Liver (tissue), 3 donors: ENCODE results near the gene ARHGEF10L.
A peak's percentile ranks its signal among the peaks of the same experiment; 100 is the strongest.

Source experiments
- HNF4G ChIP-seq: IDR thresholded peaks from 2 replicates; pipeline ENCODE4 v1.6.1; 2016; ENCODE audit warnings: antibody characterized with exemption
- MAX ChIP-seq: IDR thresholded peaks from 2 replicates; pipeline ENCODE4 v1.6.1; 2016; ENCODE audit warnings: antibody characterized with exemption
- RAD21 ChIP-seq, 2 donors: IDR thresholded peaks; 2 replicates each; pipeline ENCODE4 v1.6.1; 2016; ENCODE audit warnings: antibody characterized with exemption in 2 of 2, mild to moderate bottlenecking in 2 of 2
- SP1 ChIP-seq: IDR thresholded peaks from 2 replicates; pipeline ENCODE4 v1.6.1; 2018; ENCODE audit warnings: antibody characterized with exemption, mild to moderate bottlenecking
- TAF1 ChIP-seq: conservative IDR thresholded peaks from 2 replicates; pipeline ENCODE4 v1.6.1; 2016; ENCODE audit warnings: antibody characterized with exemption, mild to moderate bottlenecking
- TF ChIP-seq, protein P1 (sequence below): fragments of 150-350 bp; IDR thresholded peaks from 2 replicates; pipeline ENCODE4 v1.5.1; 2017; ENCODE audit warnings: improper control_type of control experiment, low read depth, low read length; ENCODE audit not compliant: missing input control
- TF ChIP-seq, protein P2 (sequence below): IDR thresholded peaks from 2 replicates; pipeline ENCODE4 v1.6.1; 2016; ENCODE audit warnings: antibody characterized with exemption, mild to moderate bottlenecking
- donor health status: healthy.
- donor health status: healthy.

DNA sequence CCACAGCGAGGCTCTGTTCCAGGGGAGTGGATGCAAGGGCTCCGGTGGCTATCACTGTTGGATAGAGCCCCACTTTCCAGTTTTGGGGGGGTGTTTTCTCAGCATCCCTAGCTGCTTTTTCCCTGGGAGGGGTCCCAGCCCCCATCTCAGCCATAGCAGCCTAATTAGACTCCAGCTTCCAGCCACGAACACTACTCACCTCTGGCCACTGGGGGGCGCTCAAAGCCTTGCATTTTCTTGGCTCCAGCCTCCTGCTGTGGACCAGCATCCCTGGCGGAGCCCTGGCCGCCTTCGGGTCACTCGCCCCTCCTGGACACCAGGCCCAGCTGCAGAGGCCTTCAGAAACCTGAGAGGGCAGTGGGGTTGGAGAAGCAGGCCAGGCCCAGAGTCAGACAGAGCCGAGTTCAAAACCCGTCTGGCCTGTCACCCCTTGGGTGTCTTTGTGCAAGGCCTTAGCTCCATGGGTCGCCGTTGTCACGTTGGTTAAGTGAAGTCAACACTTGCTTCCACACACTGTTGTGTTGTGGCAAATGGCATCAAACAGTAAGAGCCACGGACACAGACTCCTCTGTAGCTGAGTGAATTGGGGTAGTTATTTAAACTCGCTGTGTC is 122.2 kb downstream of the ARHGEF10L start:
- no peak for TF ChIP-seq MAX
- TF ChIP-seq, protein P1, sequence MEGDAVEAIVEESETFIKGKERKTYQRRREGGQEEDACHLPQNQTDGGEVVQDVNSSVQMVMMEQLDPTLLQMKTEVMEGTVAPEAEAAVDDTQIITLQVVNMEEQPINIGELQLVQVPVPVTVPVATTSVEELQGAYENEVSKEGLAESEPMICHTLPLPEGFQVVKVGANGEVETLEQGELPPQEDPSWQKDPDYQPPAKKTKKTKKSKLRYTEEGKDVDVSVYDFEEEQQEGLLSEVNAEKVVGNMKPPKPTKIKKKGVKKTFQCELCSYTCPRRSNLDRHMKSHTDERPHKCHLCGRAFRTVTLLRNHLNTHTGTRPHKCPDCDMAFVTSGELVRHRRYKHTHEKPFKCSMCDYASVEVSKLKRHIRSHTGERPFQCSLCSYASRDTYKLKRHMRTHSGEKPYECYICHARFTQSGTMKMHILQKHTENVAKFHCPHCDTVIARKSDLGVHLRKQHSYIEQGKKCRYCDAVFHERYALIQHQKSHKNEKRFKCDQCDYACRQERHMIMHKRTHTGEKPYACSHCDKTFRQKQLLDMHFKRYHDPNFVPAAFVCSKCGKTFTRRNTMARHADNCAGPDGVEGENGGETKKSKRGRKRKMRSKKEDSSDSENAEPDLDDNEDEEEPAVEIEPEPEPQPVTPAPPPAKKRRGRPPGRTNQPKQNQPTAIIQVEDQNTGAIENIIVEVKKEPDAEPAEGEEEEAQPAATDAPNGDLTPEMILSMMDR: peak; percentile 70
- no peak for TF ChIP-seq TAF1
- TF ChIP-seq, protein P2, sequence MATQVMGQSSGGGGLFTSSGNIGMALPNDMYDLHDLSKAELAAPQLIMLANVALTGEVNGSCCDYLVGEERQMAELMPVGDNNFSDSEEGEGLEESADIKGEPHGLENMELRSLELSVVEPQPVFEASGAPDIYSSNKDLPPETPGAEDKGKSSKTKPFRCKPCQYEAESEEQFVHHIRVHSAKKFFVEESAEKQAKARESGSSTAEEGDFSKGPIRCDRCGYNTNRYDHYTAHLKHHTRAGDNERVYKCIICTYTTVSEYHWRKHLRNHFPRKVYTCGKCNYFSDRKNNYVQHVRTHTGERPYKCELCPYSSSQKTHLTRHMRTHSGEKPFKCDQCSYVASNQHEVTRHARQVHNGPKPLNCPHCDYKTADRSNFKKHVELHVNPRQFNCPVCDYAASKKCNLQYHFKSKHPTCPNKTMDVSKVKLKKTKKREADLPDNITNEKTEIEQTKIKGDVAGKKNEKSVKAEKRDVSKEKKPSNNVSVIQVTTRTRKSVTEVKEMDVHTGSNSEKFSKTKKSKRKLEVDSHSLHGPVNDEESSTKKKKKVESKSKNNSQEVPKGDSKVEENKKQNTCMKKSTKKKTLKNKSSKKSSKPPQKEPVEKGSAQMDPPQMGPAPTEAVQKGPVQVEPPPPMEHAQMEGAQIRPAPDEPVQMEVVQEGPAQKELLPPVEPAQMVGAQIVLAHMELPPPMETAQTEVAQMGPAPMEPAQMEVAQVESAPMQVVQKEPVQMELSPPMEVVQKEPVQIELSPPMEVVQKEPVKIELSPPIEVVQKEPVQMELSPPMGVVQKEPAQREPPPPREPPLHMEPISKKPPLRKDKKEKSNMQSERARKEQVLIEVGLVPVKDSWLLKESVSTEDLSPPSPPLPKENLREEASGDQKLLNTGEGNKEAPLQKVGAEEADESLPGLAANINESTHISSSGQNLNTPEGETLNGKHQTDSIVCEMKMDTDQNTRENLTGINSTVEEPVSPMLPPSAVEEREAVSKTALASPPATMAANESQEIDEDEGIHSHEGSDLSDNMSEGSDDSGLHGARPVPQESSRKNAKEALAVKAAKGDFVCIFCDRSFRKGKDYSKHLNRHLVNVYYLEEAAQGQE: no peak
- TF ChIP-seq HNF4G: no peak
- TF ChIP-seq RAD21 (IDR thresholded peaks at IDR 0.05): peak; percentile 72 to 79
- no peak for TF ChIP-seq SP1
